Loucy (cell line): ENCODE results near the gene DSCAM.

ENCODE experiments used
- H2AFZ ChIP-seq: fragments of 200-600 bp; sonication (generic); 2 replicates; pipeline ENCODE4 v1.6.0; 2016; ENCODE audit warnings: antibody characterized with exemption, mild to moderate bottlenecking, low read length, moderate library complexity
- H3F3A ChIP-seq: fragments of 200-600 bp; 2 replicates; pipeline ENCODE4 v1.6.0; 2016; ENCODE audit warnings: antibody characterized with exemption, low read depth, mild to moderate bottlenecking
- H3K27me3 ChIP-seq: fragments of 200-600 bp; sonication (generic); 2 replicates; pipeline ENCODE4 v1.6.1; 2014; ENCODE audit warnings: low read length, mild to moderate bottlenecking; ENCODE audit not compliant: insufficient read depth, poor library complexity, severe bottlenecking
- H3K36me3 ChIP-seq: fragments of 200-600 bp; sonication (generic); 2 replicates; pipeline ENCODE4 v1.6.1; 2016; ENCODE audit warnings: low read length; ENCODE audit not compliant: insufficient read depth
- H3K4me1 ChIP-seq: fragments of 200-600 bp; sonication (generic); 2 replicates; pipeline ENCODE4 v1.5.1; 2014; ENCODE audit warnings: low read length, mild to moderate bottlenecking; ENCODE audit not compliant: insufficient read depth, poor library complexity, severe bottlenecking
- H3K4me2 ChIP-seq: fragments of 200-600 bp; sonication (generic); 2 replicates; pipeline ENCODE4 v1.6.0; 2014; ENCODE audit warnings: antibody characterized with exemption, low read length, low read depth, mild to moderate bottlenecking; ENCODE audit not compliant: poor library complexity, severe bottlenecking
- H3K4me3 ChIP-seq: fragments of 200-600 bp; sonication (generic); 2 replicates; pipeline ENCODE4 v1.5.1; 2014; ENCODE audit warnings: low read length, mild to moderate bottlenecking, mixed read lengths; ENCODE audit not compliant: poor library complexity, severe bottlenecking
- H3K79me2 ChIP-seq: fragments of 200-600 bp; sonication (generic); 2 replicates; pipeline ENCODE4 v1.6.1; 2014; ENCODE audit warnings: low read length; ENCODE audit not compliant: insufficient read depth
- H3K9ac ChIP-seq: fragments of 200-600 bp; sonication (generic); 2 replicates; pipeline ENCODE4 v1.6.0; 2014; ENCODE audit warnings: mild to moderate bottlenecking, low read depth, low read length, moderate library complexity; ENCODE audit not compliant: poor library complexity, severe bottlenecking
- H3K9me2 ChIP-seq: fragments of 200-600 bp; sonication (generic); replicated peaks from 2 replicates; pipeline ENCODE4 v1.6.1; 2016; ENCODE audit warnings: low read depth, low read length, mixed read lengths
- H3K9me3 ChIP-seq: fragments of 200-600 bp; sonication (generic); 2 replicates; pipeline ENCODE4 v1.6.1; 2014; ENCODE audit warnings: mild to moderate bottlenecking, antibody characterized with exemption, low read length, low read depth; ENCODE audit not compliant: insufficient read depth
- H4K20me1 ChIP-seq: fragments of 200-600 bp; sonication (generic); 2 replicates; pipeline ENCODE4 v1.6.0; 2014; ENCODE audit warnings: antibody characterized with exemption, low read length, mild to moderate bottlenecking; ENCODE audit not compliant: insufficient read depth, poor library complexity, severe bottlenecking
- EZH2phosphoT487 ChIP-seq: fragments of 200-600 bp; IDR thresholded peaks from 2 replicates; pipeline ENCODE4 v1.6.1; 2018; ENCODE audit warnings: antibody characterized with exemption, mild to moderate bottlenecking, moderate library complexity, borderline replicate concordance
- TF ChIP-seq, protein P1 (sequence below): fragments of 200-600 bp; sonication (generic); conservative IDR thresholded peaks from 2 replicates; pipeline ENCODE4 v1.5.1; 2014; ENCODE audit warnings: mild to moderate bottlenecking, antibody characterized with exemption, low read length

Gene DSCAM

DNA sequence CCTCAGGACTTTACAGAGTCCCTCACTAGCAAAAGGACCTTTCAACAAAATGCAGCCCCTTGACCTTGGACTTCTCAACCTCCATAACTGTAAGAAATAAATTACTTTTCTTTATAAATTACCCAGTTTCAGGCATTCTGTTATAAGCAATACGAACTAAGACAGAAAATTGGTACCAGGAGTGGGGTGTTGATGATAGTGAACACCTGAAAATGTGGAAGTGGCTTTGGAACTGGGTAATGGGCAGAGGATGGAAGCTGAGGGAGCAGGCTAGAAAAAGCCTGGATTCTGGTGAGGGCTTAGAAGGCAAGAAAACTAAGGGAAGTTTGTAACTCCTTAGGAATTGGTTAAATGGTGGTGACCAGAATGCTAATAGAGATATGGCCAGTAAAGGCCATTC, 46.8 kb downstream of the DSCAM start:
- Histone ChIP-seq H3K79me2 (no peaks in the 10 kb centered on the region), H3K4me3 (no peak overlapping the region), H3K4me1 (no peaks in the 10 kb centered on the region), H3F3A (no peaks in the 10 kb centered on the region), H3K9ac (no peak overlapping the region), H3K4me2 (no peak overlapping the region), H2AFZ (no peak overlapping the region), H3K9me3 (peaks cover 13% of the 10 kb centered on the region), H4K20me1 (no peaks in the 10 kb centered on the region), H3K27me3 (no peaks in the 10 kb centered on the region), H3K9me2 (no peaks in the 10 kb centered on the region), H3K36me3 (no peaks in the 10 kb centered on the region)
- TF ChIP-seq EZH2phosphoT487, result no peak
- TF ChIP-seq, protein P1, sequence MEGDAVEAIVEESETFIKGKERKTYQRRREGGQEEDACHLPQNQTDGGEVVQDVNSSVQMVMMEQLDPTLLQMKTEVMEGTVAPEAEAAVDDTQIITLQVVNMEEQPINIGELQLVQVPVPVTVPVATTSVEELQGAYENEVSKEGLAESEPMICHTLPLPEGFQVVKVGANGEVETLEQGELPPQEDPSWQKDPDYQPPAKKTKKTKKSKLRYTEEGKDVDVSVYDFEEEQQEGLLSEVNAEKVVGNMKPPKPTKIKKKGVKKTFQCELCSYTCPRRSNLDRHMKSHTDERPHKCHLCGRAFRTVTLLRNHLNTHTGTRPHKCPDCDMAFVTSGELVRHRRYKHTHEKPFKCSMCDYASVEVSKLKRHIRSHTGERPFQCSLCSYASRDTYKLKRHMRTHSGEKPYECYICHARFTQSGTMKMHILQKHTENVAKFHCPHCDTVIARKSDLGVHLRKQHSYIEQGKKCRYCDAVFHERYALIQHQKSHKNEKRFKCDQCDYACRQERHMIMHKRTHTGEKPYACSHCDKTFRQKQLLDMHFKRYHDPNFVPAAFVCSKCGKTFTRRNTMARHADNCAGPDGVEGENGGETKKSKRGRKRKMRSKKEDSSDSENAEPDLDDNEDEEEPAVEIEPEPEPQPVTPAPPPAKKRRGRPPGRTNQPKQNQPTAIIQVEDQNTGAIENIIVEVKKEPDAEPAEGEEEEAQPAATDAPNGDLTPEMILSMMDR, result no peak

DNA sequence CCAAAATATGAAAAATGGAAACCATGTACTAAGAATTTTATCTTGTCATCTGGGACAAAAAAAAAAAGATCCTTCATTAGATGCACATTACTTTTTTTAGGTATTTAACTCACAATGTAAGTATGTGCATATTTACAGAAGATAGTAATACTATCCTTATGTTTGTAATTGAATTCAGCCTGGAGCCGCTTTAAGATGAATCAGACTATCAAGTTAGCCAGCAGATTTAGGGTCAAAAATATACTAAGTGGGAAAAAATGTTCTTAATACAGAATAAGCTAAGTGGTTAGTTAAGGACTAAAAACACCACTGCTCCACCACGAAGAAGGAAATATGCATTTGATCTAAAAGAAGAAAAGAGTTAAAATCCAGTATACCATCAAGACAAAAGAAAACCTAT, 49.1 kb downstream of the DSCAM start:
- Histone ChIP-seq H4K20me1 (no peaks in the 10 kb centered on the region), H3K9me3 (peaks cover 13% of the 10 kb centered on the region), H3K9ac (no peak overlapping the region), H2AFZ (no peak overlapping the region), H3K79me2 (no peaks in the 10 kb centered on the region), H3K4me2 (no peak overlapping the region), H3K9me2 (no peaks in the 10 kb centered on the region), H3K36me3 (no peaks in the 10 kb centered on the region), H3K4me3 (no peak overlapping the region), H3K4me1 (no peaks in the 10 kb centered on the region), H3K27me3 (no peaks in the 10 kb centered on the region), H3F3A (no peaks in the 10 kb centered on the region)
- TF ChIP-seq, protein P1, result no peak
- TF ChIP-seq EZH2phosphoT487, result no peak

DNA sequence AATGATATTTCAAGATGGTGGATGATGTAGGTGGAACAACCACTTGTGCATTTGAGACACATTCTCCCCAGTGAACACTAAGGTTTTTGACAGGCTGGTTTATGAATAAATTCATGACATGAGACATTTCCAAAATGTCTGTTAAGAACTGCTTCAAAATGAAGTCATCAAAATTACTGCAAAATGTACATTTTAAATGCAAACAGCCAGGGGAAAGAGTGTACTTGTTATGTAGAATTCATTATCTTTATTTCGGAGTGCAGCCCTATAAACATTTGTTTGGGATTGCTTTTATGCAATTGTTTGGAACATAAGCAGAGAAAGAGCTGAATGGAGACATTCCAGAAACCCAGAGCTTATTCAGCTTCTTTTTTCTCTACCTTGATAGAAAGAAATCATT, 49.5 kb downstream of the DSCAM start:
- no peaks in the 10 kb centered on the region for H3K27me3 ChIP-seq
- no peaks in the 10 kb centered on the region for H3K9me2 ChIP-seq
- H3K4me1 ChIP-seq, result no peaks in the 10 kb centered on the region
- no peak overlapping the region for H2AFZ ChIP-seq
- peaks cover 13% of the 10 kb centered on the region for H3K9me3 ChIP-seq
- H3K9ac ChIP-seq, result no peak overlapping the region
- no peaks in the 10 kb centered on the region for H4K20me1 ChIP-seq
- no peak overlapping the region for H3K4me3 ChIP-seq
- no peak for TF ChIP-seq EZH2phosphoT487
- TF ChIP-seq, protein P1, result no peak
- H3K36me3 ChIP-seq, result no peaks in the 10 kb centered on the region
- H3K4me2 ChIP-seq, result no peak overlapping the region
- no peaks in the 10 kb centered on the region for H3F3A ChIP-seq
- no peaks in the 10 kb centered on the region for H3K79me2 ChIP-seq
